IMR-90 (cell line): ENCODE measurements around the gene ADSS1. TPM values are rescaled to one million over a fixed set of nuclear protein-coding genes. Genes with fewer than 3 reads are reported as not detected.

Experiments
- ATAC-seq: fragments of 200-7000 bp; cut with Tn5 transposase; 2 replicates; pipeline ENCODE4 v1.9.1; 2020; ENCODE audit warnings: low read depth, mild to moderate bottlenecking, moderate library complexity
- BruUV-seq: library from RNA; stranded (reverse); fragments of 400-500 nt; replicated peaks from 2 replicates; lab custom pipeline; 2021; lab: Mats Ljungman, UMichigan
- CTCF ChIA-PET: fragments of 300-600 bp; formaldehyde crosslinking; extraction: SDS; loops from one replicate; lab custom pipeline; 2021; ENCODE audit warnings: antibody characterized with exemption; lab: Yijun Ruan, JAX
- POLR2A ChIA-PET: fragments of 300-600 bp; sonication (Branson Sonifier 250); formaldehyde crosslinking; loops from one replicate; lab custom pipeline; 2022; ENCODE audit warnings: antibody characterized with exemption; ENCODE audit not compliant: unreplicated experiment; lab: Charles Lee
- DNase-seq: peaks from one replicate; pipeline ENCODE4 v3.0.0; 2013
- H2AFZ ChIP-seq: replicated peaks from 2 replicates; pipeline ENCODE3; 2013; ENCODE audit warnings: low read length, mild to moderate bottlenecking; ENCODE audit not compliant: poor library complexity
- H2AK5ac ChIP-seq: 2 replicates; pipeline ENCODE4 v1.6.1; 2013; ENCODE audit warnings: low read depth, low read length, inconsistent platforms
- H2AK9ac ChIP-seq: replicated peaks from 2 replicates; pipeline ENCODE3; 2013; ENCODE audit warnings: mild to moderate bottlenecking, low read depth, low read length, moderate library complexity; ENCODE audit not compliant: poor library complexity
- H2BK120ac ChIP-seq: 2 replicates; pipeline ENCODE4 v1.6.1; 2013; ENCODE audit warnings: low read depth, low read length, inconsistent platforms
- H2BK15ac ChIP-seq: 3 replicates; pipeline ENCODE4 v1.6.1; 2013; ENCODE audit warnings: low read depth, low read length, inconsistent platforms
- H2BK20ac ChIP-seq: 2 replicates; pipeline ENCODE4 v1.6.1; 2013; ENCODE audit warnings: low read depth, mild to moderate bottlenecking, inconsistent platforms, low read length, moderate library complexity
- H2BK5ac ChIP-seq: 2 replicates; pipeline ENCODE4 v1.6.1; 2013; ENCODE audit warnings: mild to moderate bottlenecking, low read depth, low read length, inconsistent platforms; ENCODE audit not compliant: poor library complexity, severe bottlenecking
- H3K14ac ChIP-seq: replicated peaks from 2 replicates; pipeline ENCODE4 v1.6.1; 2013; ENCODE audit warnings: low read depth, low read length, inconsistent platforms
- H3K18ac ChIP-seq: 2 replicates; pipeline ENCODE4 v1.6.1; 2013; ENCODE audit warnings: low read depth, low read length, control low read depth
- H3K23ac ChIP-seq: 2 replicates; pipeline ENCODE4 v1.6.1; 2013; ENCODE audit warnings: low read depth, low read length, inconsistent platforms
- H3K27ac ChIP-seq: 2 replicates; pipeline ENCODE4 v1.5.1; 2013; ENCODE audit warnings: mild to moderate bottlenecking, control low read depth, low read length; ENCODE audit not compliant: insufficient read depth
- H3K27me3 ChIP-seq: 2 replicates; pipeline ENCODE4 v1.6.1; 2013; ENCODE audit warnings: low read length; ENCODE audit not compliant: control insufficient read depth, insufficient read depth
- H3K36me3 ChIP-seq: 2 replicates; pipeline ENCODE4 v1.6.1; 2013; ENCODE audit warnings: low read length, mixed read lengths; ENCODE audit not compliant: control insufficient read depth, insufficient read depth
- H3K4ac ChIP-seq: 2 replicates; pipeline ENCODE4 v1.6.1; 2013; ENCODE audit warnings: low read depth, low read length, inconsistent platforms
- H3K4me1 ChIP-seq: 2 replicates; pipeline ENCODE4 v1.6.1; 2013; ENCODE audit warnings: low read length, mixed read lengths; ENCODE audit not compliant: control insufficient read depth, insufficient read depth
- H3K4me2 ChIP-seq: 2 replicates; pipeline ENCODE4 v1.6.1; 2013; ENCODE audit warnings: low read depth, mild to moderate bottlenecking, control low read depth, low read length, moderate library complexity
- H3K4me3 ChIP-seq: 2 replicates; pipeline ENCODE4 v1.5.1; 2013; ENCODE audit warnings: low read depth, mild to moderate bottlenecking, control low read depth, low read length, moderate library complexity; ENCODE audit not compliant: insufficient read depth
- H3K56ac ChIP-seq: 2 replicates; pipeline ENCODE4 v1.6.1; 2013; ENCODE audit warnings: low read length, inconsistent platforms; ENCODE audit not compliant: insufficient read depth; ENCODE audit errors: extremely low read depth
- H3K79me1 ChIP-seq, 2 experiments: 2 replicates each; pipeline ENCODE4 v1.6.1; 2013; ENCODE audit warnings: low read length in 2 of 2, inconsistent platforms in 1 of 2, low read depth in 1 of 2
- H3K9ac ChIP-seq: 2 replicates; pipeline ENCODE4 v1.6.1; 2013; ENCODE audit warnings: low read depth, low read length, control low read depth
- H3K9me1 ChIP-seq: 2 replicates; pipeline ENCODE4 v1.6.1; 2013; ENCODE audit warnings: low read length, inconsistent platforms; ENCODE audit not compliant: insufficient read depth
- H3K9me3 ChIP-seq: 2 replicates; pipeline ENCODE4 v1.6.1; 2013; ENCODE audit warnings: low read length; ENCODE audit not compliant: control insufficient read depth, insufficient read depth
- H4K20me1 ChIP-seq: 2 replicates; pipeline ENCODE4 v1.6.1; 2013; ENCODE audit warnings: low read length, inconsistent platforms; ENCODE audit not compliant: insufficient read depth
- H4K5ac ChIP-seq: 2 replicates; pipeline ENCODE4 v1.6.1; 2013; ENCODE audit warnings: mild to moderate bottlenecking, low read depth, low read length, control low read depth
- H4K8ac ChIP-seq, 2 experiments: 2 replicates each; pipeline ENCODE4 v1.6.1; 2013; ENCODE audit warnings: low read depth in 2 of 2, low read length in 2 of 2, control low read depth in 1 of 2, inconsistent platforms in 1 of 2
- H4K91ac ChIP-seq: 2 replicates; pipeline ENCODE4 v1.6.1; 2013; ENCODE audit warnings: low read depth, low read length, inconsistent platforms; ENCODE audit not compliant: insufficient read depth
- BHLHE40 ChIP-seq: fragments of 150-350 bp; IDR thresholded peaks from 2 replicates; pipeline ENCODE4 v1.6.1; 2016; ENCODE audit warnings: mild to moderate bottlenecking, low read depth, low read length
- CTCF ChIP-seq: conservative IDR thresholded peaks from 2 replicates; pipeline ENCODE4 v1.5.1; 2012; ENCODE audit warnings: mild to moderate bottlenecking, low read depth, low read length, improper control_type of control experiment
- ELK1 ChIP-seq: fragments of 150-350 bp; IDR thresholded peaks from 2 replicates; pipeline ENCODE4 v1.6.1; 2016; ENCODE audit warnings: low read depth, mild to moderate bottlenecking, low read length, moderate library complexity, borderline replicate concordance
- FOS ChIP-seq: fragments of 150-350 bp; IDR thresholded peaks from 2 replicates; pipeline ENCODE4 v1.6.1; 2016; ENCODE audit warnings: low read depth, low read length
- MAFK ChIP-seq: IDR thresholded peaks from 2 replicates; pipeline ENCODE4 v1.6.1; 2012; ENCODE audit warnings: low read depth, low read length, improper control_type of control experiment
- MAZ ChIP-seq: IDR thresholded peaks from 2 replicates; pipeline ENCODE4 v1.6.1; 2012; ENCODE audit warnings: low read depth, mild to moderate bottlenecking, low read length, improper control_type of control experiment, moderate library complexity, borderline replicate concordance
- NFE2L2 ChIP-seq: fragments of 150-350 bp; IDR thresholded peaks from 2 replicates; pipeline ENCODE4 v1.6.1; 2016; ENCODE audit warnings: low read depth, mild to moderate bottlenecking, low read length
- POLR2A ChIP-seq: IDR thresholded peaks from 2 replicates; pipeline ENCODE4 v1.6.1; 2012; ENCODE audit warnings: mild to moderate bottlenecking, low read depth, low read length
- RAD21 ChIP-seq: IDR thresholded peaks from 2 replicates; pipeline ENCODE4 v1.6.1; 2012; ENCODE audit warnings: low read length, improper control_type of control experiment
- RCOR1 ChIP-seq: IDR thresholded peaks from 2 replicates; pipeline ENCODE4 v1.6.1; 2012; ENCODE audit warnings: mild to moderate bottlenecking, low read length, improper control_type of control experiment; ENCODE audit not compliant: insufficient replicate concordance
- RFX5 ChIP-seq: IDR thresholded peaks from 2 replicates; pipeline ENCODE4 v1.8.0; 2012; ENCODE audit warnings: low read depth, mild to moderate bottlenecking, low read length, moderate library complexity
- USF2 ChIP-seq: fragments of 150-350 bp; IDR thresholded peaks from 2 replicates; pipeline ENCODE4 v1.6.1; 2017; ENCODE audit warnings: mild to moderate bottlenecking, antibody characterized with exemption, low read length, low read depth
- WGBS, 2 experiments: methylation state at CpG; one replicate each; pipeline versions ENCODE4 v1.1.5 to v1.1.7; 2013; ENCODE audit warnings: missing lambda C conversion rate in 2 of 2; ENCODE audit not compliant: insufficient read length in 1 of 2; ENCODE audit errors: extremely low coverage in 2 of 2; 5-methylcytosine and 5-hydroxymethylcytosine counted together
- dilution Hi-C: fragments of 300-500 bp; cut with HindIII; formaldehyde crosslinking; loops from one replicate; pipeline ENCODE4 v1.14.3; 2018; ENCODE audit warnings: low sequenced_read_pairs; ENCODE audit not compliant: unreplicated experiment
- in situ Hi-C: fragments of 300-500 bp; cut with MboI; formaldehyde crosslinking; loops from 3 replicates; pipeline ENCODE4 v1.14.3; 2019; ENCODE audit warnings: low sequenced_read_pairs, inconsistent platforms, mixed read lengths
- intact Hi-C: fragments of 100-400 bp; cut with micrococcal nuclease; formaldehyde crosslinking; loops from 2 replicates; pipeline ENCODE4 v1.10.0; 2022
- polyA plus RNA-seq, 3 experiments: library from polyadenylated mRNA; depleted of rRNA; stranded (reverse); fragments of >200 nt; gene quantifications; 2 replicates each; pipeline ENCODE4 v1.2.3, GENCODE V29; 2012; ENCODE audit warnings: low replicate concordance in 1 of 3
- total RNA-seq: library from RNA; depleted of rRNA; stranded (reverse); fragments of >200 nt; gene quantifications from 2 replicates; pipeline ENCODE4 v1.2.3, GENCODE V29; 2012

The ADSS1 gene
- total and polyA plus RNA-seq, 2 of the 4 experiments (the other 2 are of a cell fraction) = 1.8 to 5.2 TPM

GRCh38 chr14:104676130-104676693, 47.8 kb upstream of the ADSS1 start:
- in situ Hi-C loops = no loop called here
- ATAC-seq = no peak
- POLR2A ChIA-PET = no interaction called here

More at GRCh38 chr14:104676130-104676693, 47.8 kb upstream of the ADSS1 start:
- dilution Hi-C loops (no loop called here), intact Hi-C loops (no loop called here)
- Histone ChIP-seq H3K14ac (no peak overlapping the region), H3K36me3 (no peaks in the 10 kb centered on the region), H3K9me1 (peaks cover 9% of the 10 kb centered on the region), H2AFZ (peak overlapping the region; percentile 74), H2BK15ac (no peak overlapping the region), H3K23ac (no peak overlapping the region), H3K4ac (peak overlapping the region; percentile 58; the same call in 1 of the 2 replicates), H3K56ac (no peak overlapping the region), H4K8ac (peak overlapping the region in 1 of 2 experiments; percentile 76; a peak in 1 of 4 replicates), H3K27ac (no peak overlapping the region), H3K9ac (no peak overlapping the region), H3K4me3 (no peak overlapping the region), H2BK20ac (no peak overlapping the region), H4K91ac (no peak overlapping the region), H4K5ac (no peak overlapping the region), H2BK120ac (no peak overlapping the region), H2AK9ac (peak overlapping the region; percentile 82), H4K20me1 (no peaks in the 10 kb centered on the region), H3K4me2 (no peak overlapping the region), H3K9me3 (no peaks in the 10 kb centered on the region), H3K18ac (no peak overlapping the region), H3K27me3 (no peaks in the 10 kb centered on the region), H3K4me1 (peaks cover 30% of the 10 kb centered on the region), H2BK5ac (no peak overlapping the region), H3K79me1 (peaks cover 0 to 21% of the 10 kb centered on the region in 2 experiments; a peak in 2 of 4 replicates), H2AK5ac (peak overlapping the region; percentile 56)
- TF ChIP-seq NFE2L2 = no peak
- TF ChIP-seq CTCF = no peak
- TF ChIP-seq ELK1 = no peak
- no peak for TF ChIP-seq RCOR1
- TF ChIP-seq POLR2A = no peak
- no peak for TF ChIP-seq USF2
- no peak for TF ChIP-seq MAZ
- no peak for TF ChIP-seq RAD21
- TF ChIP-seq RFX5 = no peak
- TF ChIP-seq MAFK = no peak
- TF ChIP-seq BHLHE40 = no peak
- TF ChIP-seq FOS = no peak
- no peak for DNase-seq
- no CpG with 5 or more reads among the region's 7 CpGs for WGBS, 2 experiments
- CTCF ChIA-PET = no interaction called here
- BruUV-seq = no TSS peak
